ENCODE data around the gene LDLRAD1.
A peak's percentile ranks its signal among the peaks of the same experiment; 100 is the strongest.

The LDLRAD1 gene

DNA sequence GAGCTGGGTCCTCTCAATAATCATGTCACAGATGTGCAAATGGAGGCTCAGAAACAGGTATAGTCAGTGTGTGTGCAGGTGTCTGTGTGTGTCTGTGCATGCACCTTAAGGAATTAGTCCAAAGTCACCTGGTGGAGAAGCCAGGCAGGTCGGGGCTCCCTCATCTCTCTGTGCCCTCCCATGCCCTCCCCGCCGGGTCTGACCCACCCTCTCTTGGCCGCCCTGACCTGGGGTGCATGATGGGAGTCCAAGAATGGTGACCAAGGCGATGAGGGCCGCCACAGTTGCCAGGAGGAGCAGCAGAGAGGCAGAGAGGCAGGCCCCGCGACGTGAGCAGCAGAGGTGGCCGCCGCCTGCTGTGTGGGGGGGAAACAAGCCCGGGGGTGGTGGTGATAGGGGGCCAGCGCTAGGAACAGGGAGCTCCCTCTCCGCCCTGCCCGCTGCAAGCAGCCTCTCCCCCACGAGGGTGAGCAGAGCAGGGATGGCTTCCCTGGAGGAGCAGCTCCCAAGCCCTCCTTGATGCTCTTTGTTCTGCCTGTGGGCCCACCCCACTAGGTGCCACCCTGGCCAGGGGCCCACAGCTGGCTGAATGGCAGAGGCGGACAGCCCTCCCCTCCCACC lies 3.9 kb downstream of the LDLRAD1 start:
- TF ChIP-seq, protein P1, sequence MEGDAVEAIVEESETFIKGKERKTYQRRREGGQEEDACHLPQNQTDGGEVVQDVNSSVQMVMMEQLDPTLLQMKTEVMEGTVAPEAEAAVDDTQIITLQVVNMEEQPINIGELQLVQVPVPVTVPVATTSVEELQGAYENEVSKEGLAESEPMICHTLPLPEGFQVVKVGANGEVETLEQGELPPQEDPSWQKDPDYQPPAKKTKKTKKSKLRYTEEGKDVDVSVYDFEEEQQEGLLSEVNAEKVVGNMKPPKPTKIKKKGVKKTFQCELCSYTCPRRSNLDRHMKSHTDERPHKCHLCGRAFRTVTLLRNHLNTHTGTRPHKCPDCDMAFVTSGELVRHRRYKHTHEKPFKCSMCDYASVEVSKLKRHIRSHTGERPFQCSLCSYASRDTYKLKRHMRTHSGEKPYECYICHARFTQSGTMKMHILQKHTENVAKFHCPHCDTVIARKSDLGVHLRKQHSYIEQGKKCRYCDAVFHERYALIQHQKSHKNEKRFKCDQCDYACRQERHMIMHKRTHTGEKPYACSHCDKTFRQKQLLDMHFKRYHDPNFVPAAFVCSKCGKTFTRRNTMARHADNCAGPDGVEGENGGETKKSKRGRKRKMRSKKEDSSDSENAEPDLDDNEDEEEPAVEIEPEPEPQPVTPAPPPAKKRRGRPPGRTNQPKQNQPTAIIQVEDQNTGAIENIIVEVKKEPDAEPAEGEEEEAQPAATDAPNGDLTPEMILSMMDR (IDR thresholded peaks at IDR 0.05; ENCODE audit: extremely low read depth, missing control alignments): no peak
- DNase-seq (ENCODE audit: low spot score): no peak

- TF ChIP-seq, protein P1 (IDR thresholded peaks at IDR 0.05; ENCODE audit: extremely low read depth, missing control alignments): no peak
- no peak for DNase-seq (ENCODE audit: low spot score)
Measured at GRCh38 chr1:54013393-54014008, 4.5 kb downstream of the LDLRAD1 start.

GRCh38 chr1:54012863-54013262 lies 5.1 kb downstream of the LDLRAD1 start:
- DNase-seq (ENCODE audit: low spot score): no peak
- TF ChIP-seq, protein P1 (IDR thresholded peaks at IDR 0.05; ENCODE audit: extremely low read depth, missing control alignments): no peak

DNA sequence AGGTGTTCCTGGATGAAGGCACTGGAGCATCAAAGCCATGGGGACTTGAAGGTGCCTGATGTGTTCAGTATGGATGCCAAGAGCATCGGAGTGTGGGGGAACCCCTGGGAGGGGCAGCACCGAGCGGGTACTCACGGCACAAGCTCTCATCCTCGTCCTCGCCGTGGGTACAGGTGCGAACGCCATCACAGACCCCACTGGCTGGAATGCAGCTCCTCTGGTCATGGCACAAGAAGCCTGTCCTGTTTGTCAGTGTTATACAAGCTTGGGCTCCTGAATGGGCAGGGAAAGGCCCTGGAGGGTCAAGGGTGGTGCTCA lies 6.0 kb downstream of the LDLRAD1 start:
- TF ChIP-seq, protein P1 (IDR thresholded peaks at IDR 0.05; ENCODE audit: extremely low read depth, missing control alignments): no peak
- no peak for DNase-seq (ENCODE audit: low spot score)

DNA sequence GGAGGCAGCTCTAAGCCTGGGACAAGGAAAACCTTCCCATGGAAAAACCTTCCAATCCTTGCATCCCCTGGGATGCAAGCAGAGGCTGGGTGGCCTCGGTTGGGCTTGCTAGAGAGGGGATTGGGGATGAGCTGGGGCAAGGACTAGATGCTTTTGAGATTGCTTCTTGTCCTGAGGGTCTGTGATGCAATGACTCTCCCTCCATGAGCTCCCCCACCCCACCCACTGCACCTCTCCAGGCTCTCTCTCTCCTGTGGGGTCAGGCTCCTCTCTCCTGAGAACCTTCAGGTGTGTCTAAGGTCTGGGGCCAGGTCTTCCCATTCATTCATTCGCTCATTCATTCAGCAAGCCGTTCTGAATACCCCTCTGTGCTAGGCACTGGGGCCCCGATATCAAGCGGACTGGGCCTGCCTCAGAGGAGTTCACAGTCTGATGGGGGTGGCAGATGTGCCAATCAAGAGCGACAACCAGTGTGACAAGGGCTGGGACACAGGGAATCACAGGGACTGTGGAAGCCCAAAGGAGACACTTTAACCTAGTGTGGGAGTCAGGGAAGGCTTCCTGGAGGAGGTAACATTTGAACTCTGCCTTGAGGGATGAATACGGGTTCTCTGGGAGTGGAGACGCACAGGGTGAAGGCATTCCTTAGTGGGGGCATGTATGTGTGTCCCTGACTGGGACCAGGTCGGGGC lies 6.5 kb downstream of the LDLRAD1 start:
- TF ChIP-seq, protein P1 (IDR thresholded peaks at IDR 0.05; ENCODE audit: extremely low read depth, missing control alignments): no peak
- no peak for DNase-seq (ENCODE audit: low spot score)

GRCh38 chr1:54010415-54011117 lies 7.4 kb downstream of the LDLRAD1 start:
- DNase-seq (ENCODE audit: low spot score): no peak
- TF ChIP-seq, protein P1 (IDR thresholded peaks at IDR 0.05; ENCODE audit: extremely low read depth, missing control alignments): no peak

GRCh38 chr1:54009406-54009805 lies 8.6 kb downstream of the LDLRAD1 start:
- TF ChIP-seq, protein P1 (IDR thresholded peaks at IDR 0.05; ENCODE audit: extremely low read depth, missing control alignments): no peak
- DNase-seq (ENCODE audit: low spot score): peak; percentile 21

Measured in GM20000 (cell line).